KOPT-K1 (cell line): ENCODE measurements around the gene TUT1.
"Not testable (repeated sequence)": the region's sequence is repeated elsewhere in the genome, so short reads cannot be mapped to it uniquely, and the experiment has no call there.

ENCODE experiments used
- H3K27ac ChIP-seq: fragments of 200-600 bp; sonication (generic); 2 replicates; pipeline ENCODE4 v1.5.1; 2016; ENCODE audit warnings: antibody characterized with exemption, mild to moderate bottlenecking, low read depth, low read length; ENCODE audit not compliant: poor library complexity, severe bottlenecking
- H3K36me3 ChIP-seq: fragments of 200-600 bp; sonication (generic); 2 replicates; pipeline ENCODE4 v1.5.1; 2017; ENCODE audit warnings: antibody characterized with exemption, mild to moderate bottlenecking, low read length, moderate library complexity; ENCODE audit not compliant: insufficient read depth
- H3K9me3 ChIP-seq: fragments of 200-600 bp; sonication (generic); 2 replicates; pipeline ENCODE4 v1.5.1; 2017; ENCODE audit warnings: antibody characterized with exemption, low read length, mild to moderate bottlenecking; ENCODE audit not compliant: insufficient read depth, poor library complexity, severe bottlenecking

Gene TUT1, protein sequence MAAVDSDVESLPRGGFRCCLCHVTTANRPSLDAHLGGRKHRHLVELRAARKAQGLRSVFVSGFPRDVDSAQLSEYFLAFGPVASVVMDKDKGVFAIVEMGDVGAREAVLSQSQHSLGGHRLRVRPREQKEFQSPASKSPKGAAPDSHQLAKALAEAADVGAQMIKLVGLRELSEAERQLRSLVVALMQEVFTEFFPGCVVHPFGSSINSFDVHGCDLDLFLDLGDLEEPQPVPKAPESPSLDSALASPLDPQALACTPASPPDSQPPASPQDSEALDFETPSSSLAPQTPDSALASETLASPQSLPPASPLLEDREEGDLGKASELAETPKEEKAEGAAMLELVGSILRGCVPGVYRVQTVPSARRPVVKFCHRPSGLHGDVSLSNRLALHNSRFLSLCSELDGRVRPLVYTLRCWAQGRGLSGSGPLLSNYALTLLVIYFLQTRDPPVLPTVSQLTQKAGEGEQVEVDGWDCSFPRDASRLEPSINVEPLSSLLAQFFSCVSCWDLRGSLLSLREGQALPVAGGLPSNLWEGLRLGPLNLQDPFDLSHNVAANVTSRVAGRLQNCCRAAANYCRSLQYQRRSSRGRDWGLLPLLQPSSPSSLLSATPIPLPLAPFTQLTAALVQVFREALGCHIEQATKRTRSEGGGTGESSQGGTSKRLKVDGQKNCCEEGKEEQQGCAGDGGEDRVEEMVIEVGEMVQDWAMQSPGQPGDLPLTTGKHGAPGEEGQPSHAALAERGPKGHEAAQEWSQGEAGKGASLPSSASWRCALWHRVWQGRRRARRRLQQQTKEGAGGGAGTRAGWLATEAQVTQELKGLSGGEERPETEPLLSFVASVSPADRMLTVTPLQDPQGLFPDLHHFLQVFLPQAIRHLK

DNA sequence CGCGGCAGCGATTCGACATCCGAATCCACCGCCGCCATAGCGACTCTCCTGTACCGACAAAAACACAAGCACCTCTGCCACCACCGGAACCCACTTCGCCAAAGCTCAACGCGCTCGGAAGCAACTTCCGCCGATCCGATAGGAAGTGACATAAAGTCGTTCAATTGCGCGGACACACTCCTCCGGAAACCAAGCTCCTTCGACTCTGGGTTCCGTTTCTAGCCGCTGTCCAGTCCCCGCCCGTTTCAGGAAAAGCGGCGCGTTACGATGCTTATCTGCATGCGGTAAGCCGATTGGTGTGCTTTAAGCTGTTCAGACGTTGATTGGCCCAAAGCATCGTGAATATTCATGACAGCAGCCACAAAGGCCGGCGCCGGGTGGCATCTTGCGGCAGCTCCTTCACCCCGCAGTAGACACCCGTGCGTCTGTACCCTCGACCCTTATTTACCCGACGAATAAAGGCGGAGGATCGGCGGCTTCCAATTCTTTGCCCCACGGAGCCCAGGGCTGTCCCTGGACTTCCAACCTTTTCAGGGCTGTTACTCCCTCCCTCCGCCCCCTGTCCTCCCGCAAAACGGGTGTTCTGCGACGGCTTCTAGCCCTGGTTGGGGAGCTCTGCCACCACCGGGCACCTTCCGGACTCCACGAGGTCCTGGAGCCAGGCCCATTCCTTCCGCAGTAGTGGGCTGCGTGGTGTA, at the start of gene TUT1:
Gene TUT1 (minus strand): TSS at position 76 of the 698 bp plus-strand sequence. CDS start 38 bp downstream, at position 38.
- Histone ChIP-seq H3K36me3 (peaks cover 66% of the 10 kb centered on the region), H3K27ac (peak within 1 kb of the TSS; percentile 82), H3K9me3 (no peaks in the 10 kb centered on the region)

DNA sequence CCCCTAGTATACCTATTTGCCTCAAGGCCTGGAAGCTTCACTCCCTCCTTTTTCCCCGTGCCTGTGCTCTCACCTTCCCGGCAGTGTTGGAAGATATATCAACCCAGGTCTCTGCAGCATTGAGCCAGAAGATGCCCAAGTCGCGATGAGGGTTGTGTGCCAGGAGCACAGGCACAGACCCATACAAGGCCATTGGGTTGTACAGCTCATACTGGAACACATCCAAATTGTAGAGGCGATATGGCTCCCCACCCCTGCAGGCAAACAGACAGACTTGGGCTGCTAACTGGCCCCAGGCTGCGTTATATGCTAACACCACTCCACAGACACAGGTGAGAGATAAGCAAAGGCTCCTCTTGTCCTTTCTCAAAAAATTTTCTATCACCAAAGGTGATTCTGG, 41.2 kb upstream of the TUT1 start:
- Histone ChIP-seq H3K9me3 (no peaks in the 10 kb centered on the region), H3K27ac (no peak overlapping the region), H3K36me3 (peaks cover 99% of the 10 kb centered on the region)

DNA sequence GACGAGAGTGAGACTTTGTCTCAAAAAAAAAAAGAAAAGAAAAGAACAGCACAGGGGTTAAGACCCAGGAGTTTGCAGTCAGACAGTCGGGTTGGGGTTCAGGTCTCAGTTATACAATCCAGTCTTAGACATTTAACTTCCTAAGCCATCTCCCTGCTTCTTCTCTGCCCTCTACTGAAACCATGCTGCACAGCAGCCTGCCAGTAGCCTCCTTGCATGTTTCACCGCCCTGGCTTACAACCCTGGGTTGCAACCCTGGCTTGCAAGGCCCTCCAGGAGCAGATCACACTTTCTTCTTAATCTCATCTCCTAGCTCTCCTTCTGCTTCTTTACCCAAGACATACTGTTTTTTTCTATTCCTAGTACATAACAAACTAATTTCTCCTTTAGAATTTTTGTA, 36.4 kb upstream of the TUT1 start:
- H3K27ac ChIP-seq: no peak overlapping the region
- H3K36me3 ChIP-seq: peaks cover 86% of the 10 kb centered on the region
- no peaks in the 10 kb centered on the region for H3K9me3 ChIP-seq

DNA sequence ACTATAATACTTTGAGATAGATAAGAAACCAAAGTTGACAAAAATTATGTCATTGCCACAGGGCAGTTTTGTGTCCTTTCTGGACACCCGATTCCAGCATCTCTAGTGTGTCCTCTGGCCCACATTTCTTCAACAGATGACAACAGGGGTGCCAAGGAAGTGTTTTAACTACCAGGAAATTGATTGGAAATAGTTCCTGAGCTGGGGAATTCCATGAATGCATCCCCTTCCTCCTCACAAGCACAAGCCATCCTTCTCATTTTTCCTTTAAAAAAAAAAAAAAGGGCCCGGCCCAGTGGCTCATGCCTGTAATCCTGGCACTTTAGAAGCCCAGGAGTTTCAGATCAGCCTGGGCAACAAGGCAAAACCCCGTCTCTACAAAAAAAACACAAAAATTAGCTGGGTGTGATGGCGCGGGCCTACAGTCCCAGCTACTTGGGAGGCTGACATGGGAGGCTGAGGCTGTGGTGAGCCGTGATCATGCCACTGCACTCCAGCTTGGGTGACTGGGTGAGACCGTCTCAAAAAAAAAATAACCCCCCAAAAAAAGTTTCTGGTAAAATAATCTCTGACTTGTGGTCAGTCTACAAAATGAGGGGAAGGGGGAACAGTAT, 31.3 kb upstream of the TUT1 start:
- peaks cover 42% of the 10 kb centered on the region for H3K36me3 ChIP-seq
- H3K27ac ChIP-seq: peak overlapping the region; percentile 86
- H3K9me3 ChIP-seq: no peaks in the 10 kb centered on the region

DNA sequence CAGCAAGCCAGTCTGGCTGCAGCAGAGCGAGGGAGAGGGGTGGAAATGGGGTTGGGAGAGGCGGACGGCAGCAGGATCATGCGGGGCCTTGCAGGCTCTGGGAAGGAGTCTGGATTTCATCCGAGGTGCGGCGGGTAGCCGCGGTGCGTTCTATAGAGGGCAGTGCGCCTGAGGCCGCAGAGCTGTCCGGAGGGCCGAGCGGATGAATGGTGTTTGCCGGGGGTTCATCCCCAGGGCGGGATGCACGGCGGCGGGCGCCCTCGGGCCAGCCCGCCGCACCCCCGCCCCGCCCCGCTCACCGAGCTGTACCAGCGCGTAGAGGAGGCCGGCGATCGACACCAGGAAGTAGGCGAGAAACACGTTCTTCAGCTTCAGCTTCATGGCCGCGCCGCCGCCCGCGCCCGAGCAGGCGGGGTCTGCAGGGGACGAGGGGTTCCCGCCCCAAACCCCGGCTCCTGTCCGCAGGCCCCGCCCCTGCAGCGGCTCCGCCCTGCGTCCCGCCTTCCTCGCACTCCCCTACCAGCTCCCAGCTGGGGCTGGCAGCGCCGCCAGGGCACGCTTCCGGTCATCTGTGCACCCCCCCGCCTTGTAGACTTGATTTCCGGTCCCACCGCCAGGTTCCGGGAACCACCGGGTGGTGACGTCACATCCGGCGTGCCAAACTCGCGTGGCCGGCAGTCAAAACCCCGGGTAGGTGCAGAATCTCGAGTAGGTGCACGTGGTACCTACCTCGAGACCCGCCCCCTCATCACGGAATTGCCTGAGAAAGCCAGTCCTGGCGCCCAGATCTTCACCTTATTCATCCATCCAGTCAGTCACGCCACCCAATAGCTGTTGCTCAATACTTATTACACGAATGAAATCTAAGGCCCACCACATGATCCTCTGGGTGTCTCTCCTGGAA, 30.5 kb upstream of the TUT1 start, which contains the start of gene B3GAT3:
Gene B3GAT3 (minus strand): TSS at position 420 of the 904 bp plus-strand sequence. CDS start 39 bp downstream, at position 381.
- Histone ChIP-seq H3K27ac (peak within 1 kb of the TSS; percentile 86), H3K9me3 (no peaks in the 10 kb centered on the region), H3K36me3 (peaks cover 42% of the 10 kb centered on the region)

DNA sequence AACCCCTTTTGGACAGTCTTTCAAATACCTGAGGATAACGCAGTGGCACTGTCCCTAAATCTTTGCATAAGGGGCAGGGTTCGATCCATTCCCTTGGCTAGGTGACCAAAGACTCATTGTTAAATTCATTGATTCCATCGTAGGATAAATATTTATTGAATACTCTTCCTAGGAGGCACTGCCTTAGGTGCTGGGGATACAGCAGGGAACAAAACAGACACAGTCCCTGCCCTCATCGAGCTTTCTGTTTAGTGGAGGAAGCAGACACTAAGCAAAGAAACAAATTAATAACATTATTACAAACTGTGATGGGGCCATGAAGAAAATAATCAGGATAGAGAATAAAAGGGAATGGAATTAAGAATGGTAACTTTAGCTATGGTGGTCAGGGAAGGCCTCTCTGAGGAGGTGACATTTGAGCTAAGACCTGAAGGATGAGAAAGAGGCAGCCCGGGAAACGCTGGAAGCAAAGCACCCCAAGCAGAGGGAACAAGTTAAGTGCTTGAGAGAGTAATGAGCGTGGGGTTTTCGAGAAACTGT, 29.8 kb upstream of the TUT1 start:
- peak overlapping the region; percentile 86 for H3K27ac ChIP-seq
- no peaks in the 10 kb centered on the region for H3K9me3 ChIP-seq
- H3K36me3 ChIP-seq: peaks cover 41% of the 10 kb centered on the region

DNA sequence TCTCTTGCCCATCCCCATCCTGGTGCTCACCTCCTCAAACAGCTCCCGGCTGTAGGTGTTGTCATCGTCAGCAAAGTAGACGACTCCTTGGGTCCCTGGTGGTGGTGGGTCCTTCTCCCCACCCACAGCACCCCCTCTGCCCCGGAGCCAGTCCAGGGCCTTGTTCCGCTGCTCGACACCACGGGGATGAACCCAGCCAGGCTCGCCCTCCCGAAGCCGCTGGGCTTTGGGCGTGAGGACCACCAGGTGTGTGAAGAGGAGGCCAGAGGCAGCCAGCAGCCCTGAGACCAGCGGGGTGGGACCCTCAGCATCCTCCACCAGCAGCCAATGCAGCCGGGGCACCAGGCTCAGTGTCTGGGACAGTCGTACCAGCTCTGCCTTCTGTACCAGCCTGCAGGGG, 25.6 kb upstream of the TUT1 start:
- H3K27ac ChIP-seq, H3K9me3 ChIP-seq: not testable (repeated sequence)
- peaks cover 36% of the 10 kb centered on the region for H3K36me3 ChIP-seq

DNA sequence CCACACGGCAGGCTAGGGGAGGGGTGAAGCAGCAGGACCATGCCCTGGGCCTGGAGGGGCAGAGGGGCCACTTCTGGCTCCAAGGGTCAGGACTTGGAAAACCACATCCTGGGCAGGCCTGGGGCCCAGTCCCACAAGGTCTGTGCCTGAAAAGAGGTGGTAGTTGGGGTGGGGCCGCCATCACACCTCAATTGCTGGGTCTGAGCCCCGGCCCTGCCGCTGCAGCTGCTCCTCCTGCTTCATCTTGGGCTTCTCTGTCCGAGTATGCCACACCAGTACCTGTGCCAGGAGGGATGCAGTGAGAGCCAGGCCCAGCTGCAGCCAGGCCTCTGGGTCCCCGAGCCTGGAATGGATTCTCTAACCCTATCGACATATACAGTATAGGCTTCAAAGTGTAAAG, 24.2 kb upstream of the TUT1 start:
- Histone ChIP-seq H3K36me3 (peaks cover 37% of the 10 kb centered on the region), H3K9me3 (no peaks in the 10 kb centered on the region), H3K27ac (no peak overlapping the region)

DNA sequence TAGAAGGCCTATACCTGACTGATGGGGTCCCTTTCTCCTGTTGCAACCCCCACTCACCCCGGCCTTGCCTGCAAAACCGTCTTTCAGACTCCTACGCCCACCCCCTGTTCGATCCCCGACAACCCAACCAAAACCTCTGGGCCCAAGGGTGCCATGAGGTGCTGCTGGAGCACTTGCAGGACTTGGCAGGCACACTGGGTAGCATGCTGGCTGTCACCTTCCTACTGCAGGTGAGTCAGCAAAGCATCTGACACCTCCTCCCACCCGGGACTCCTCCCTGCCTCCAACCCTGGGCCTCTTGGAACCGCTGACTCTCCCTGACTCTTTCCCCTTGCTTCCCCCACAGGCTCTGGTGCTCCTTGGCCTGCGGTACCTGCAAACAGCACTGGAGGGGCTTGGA, 23.0 kb upstream of the TUT1 start:
- Histone ChIP-seq H3K27ac (no peak overlapping the region), H3K36me3 (peaks cover 40% of the 10 kb centered on the region), H3K9me3 (no peaks in the 10 kb centered on the region)

DNA sequence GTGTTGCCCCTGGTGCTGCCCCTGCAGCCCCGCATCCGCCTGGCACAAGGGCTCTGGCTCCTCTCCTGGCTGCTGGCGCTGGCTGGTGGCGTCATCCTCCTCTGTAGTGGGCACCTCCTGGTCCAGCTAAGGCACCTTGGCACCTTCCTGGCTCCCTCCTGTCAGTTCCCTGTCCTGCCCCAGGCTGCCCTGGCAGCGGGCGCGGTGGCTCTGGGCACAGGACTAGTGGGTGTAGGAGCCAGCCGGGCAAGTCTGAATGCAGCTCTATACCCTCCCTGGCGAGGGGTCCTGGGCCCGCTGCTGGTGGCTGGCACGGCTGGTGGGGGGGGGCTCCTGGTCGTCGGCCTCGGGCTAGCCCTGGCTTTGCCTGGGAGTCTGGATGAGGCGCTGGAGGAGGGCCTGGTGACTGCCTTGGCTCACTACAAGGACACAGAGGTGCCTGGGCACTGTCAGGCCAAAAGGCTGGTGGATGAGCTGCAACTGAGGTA, 22.0 kb upstream of the TUT1 start:
- peak overlapping the region; percentile 76 for H3K27ac ChIP-seq
- no peaks in the 10 kb centered on the region for H3K9me3 ChIP-seq
- peaks cover 47% of the 10 kb centered on the region for H3K36me3 ChIP-seq

DNA sequence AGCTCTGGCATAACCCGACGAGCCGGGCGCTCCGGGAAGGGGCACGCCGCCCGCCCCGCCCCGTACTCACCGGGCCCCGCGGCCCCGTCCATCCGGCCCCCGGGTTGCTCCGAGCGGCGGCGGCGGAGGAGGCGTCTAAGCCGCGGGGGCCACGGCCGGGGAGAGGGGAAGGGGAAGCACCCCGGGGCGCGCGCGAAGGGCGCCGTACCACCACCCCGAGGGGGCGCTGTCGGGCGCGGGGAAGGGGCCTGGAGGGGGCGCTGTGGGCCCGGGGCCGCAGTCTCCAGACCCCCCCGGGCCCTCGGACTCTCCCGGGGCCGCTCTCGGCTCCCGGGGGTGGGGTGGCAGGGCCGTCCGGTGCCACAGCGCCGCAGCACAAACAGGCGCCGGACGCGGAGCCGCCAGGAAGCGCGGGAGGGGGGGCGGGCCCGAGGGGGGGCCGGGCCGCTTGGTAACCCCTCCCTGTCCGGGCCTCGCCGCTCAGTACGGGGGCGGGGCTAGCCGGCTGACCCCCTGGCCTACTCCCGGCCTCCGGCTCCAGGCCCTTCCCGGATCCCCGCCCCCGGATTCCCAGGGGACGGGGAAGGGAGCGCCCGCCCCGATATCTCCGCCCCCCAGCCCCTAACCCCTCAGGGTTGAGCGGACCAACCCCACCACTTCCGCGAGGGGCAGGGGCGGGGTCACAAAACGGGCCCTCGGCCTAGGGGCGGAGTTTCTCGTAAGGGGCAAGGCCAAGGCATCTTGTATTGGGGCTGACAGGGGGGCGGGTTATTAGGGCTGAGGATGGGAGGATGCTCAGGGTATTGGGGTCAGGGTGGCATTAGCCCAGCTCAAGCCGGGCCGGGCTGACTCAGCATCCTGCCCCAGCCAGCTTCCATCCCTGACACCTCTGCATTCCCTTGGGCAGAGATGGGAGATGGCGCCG, 21.3 kb upstream of the TUT1 start, which contains the start of the genes EML3 and ROM1:
Gene EML3 (minus strand): TSS at position 410 of the 925 bp plus-strand sequence. CDS start 318 bp downstream, at position 92.
Gene ROM1 (plus strand): TSS at position 892 of the 925 bp plus-strand sequence. CDS start 25 bp downstream, at position 917.
- no peaks in the 10 kb centered on the region for H3K9me3 ChIP-seq
- peak within 1 kb of the TSS; percentile 76 for H3K27ac ChIP-seq
- H3K36me3 ChIP-seq: peaks cover 47% of the 10 kb centered on the region

DNA sequence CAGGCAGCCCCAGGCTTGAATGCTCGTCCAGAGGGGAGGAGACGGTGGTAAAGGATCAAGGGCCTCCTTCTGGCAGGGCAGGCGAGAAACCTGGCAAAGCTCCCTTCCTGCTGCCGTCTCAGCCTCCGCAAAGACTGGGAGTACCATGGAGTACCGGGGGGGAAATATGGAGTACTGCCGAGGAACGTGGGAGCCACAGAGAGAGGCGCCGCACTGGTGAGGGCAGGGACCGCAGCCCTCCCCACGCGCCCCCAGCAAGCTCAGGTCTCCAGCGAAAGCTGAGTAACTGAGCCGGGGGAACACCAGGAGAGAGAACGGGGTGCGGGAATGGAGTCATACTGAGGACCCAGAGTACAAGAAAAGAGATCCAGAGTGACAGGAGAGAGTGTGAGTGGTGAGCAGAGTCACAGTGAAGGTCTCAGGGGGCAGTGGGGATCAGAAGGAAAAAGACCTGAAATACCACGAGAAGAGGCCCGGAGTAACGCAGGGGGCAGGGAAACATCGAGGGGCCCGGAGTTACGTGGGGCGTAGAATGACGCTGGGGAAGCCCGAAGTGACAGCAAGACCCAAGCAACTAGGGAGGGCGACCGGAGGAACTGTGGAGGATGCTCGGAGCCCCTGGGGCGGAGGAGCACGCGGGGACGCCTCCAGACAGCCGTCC, 20.5 kb upstream of the TUT1 start:
- Histone ChIP-seq H3K36me3 (peaks cover 46% of the 10 kb centered on the region), H3K9me3 (no peaks in the 10 kb centered on the region), H3K27ac (peak overlapping the region; percentile 76)
